ENCODE measurements around the gene CAPN5. TPM values are rescaled to one million over a fixed set of nuclear protein-coding genes. Genes with fewer than 3 reads are reported as not detected.

Gene CAPN5
- total and polyA plus RNA-seq, 10 of the 15 experiments (the other 5 are each of a cell fraction or from before 2014, with no cell fraction given), result 0.02 to 0.33 (median 0.07) TPM; not detected in 3

GRCh38 chr11:77141475-77141874, 74.7 kb downstream of the CAPN5 start:
- 48% methylated on average over 4 of the region's 4 CpGs for WGBS (ENCODE audit: insufficient coverage, insufficient replicate concordance, low lambda C conversion rate, missing lambda C conversion rate)
- FAIRE-seq (no peak), DNase-seq (ENCODE audit: low read depth, low spot score) (no peak), ATAC-seq (no peak)
- H3K4me1 ChIP-seq (ENCODE audit: control insufficient read depth, insufficient read depth, low read length), result no peaks in the 10 kb centered on the region
- no peak overlapping the region for H3K4me3 ChIP-seq
- H3K79me2 ChIP-seq (ENCODE audit: control insufficient read depth, insufficient read depth, low read length), result no peaks in the 10 kb centered on the region
- no peaks in the 10 kb centered on the region for H4K20me1 ChIP-seq (ENCODE audit: control insufficient read depth, insufficient read depth)
- H2AFZ ChIP-seq (ENCODE audit: control insufficient read depth, low read depth, low read length), result no peak overlapping the region
- RAD21 ChIA-PET (ENCODE audit: unreplicated experiment), result no interaction called here
- H3K4me2 ChIP-seq (ENCODE audit: control insufficient read depth, insufficient read depth), result no peak overlapping the region
- no peaks in the 10 kb centered on the region for H3K36me3 ChIP-seq (ENCODE audit: control insufficient read depth in 2 of 2, insufficient read depth in 2 of 2, low read length in 1 of 2)
- H3K9me3 ChIP-seq (replicated peaks; ENCODE audit: control insufficient read depth, insufficient read depth, low read length), result no peaks in the 10 kb centered on the region
- in situ Hi-C loops (cut with MboI) (no loop called here), intact Hi-C loops (cut with micrococcal nuclease; ENCODE audit: unreplicated experiment) (no loop called here)
- CTCF ChIA-PET, result interaction anchor here (0.6 to 2.0 kb wide), 2 partner anchors 14 to 134 kb away, joined by 3 to 8 read pairs; partner anchors contain the start of gene MYO7A
- SMC1A ChIA-PET (ENCODE audit: uncharacterized antibody, unreplicated experiment), result no interaction called here
- TF ChIP-seq RELA (IDR thresholded peaks at IDR 0.05; ENCODE audit: borderline replicate concordance, partially characterized antibody), result no peak
- no peak overlapping the region for H3K9ac ChIP-seq (ENCODE audit: control insufficient read depth, insufficient read depth, low read length)
- POLR2A ChIA-PET, result no interaction called here
- BruUV-seq (replicated peaks), result no TSS peak
- no peak overlapping the region for H3K27ac ChIP-seq (ENCODE audit: control insufficient read depth, insufficient read depth)
- no peaks in the 10 kb centered on the region; a peak in 2 of 4 replicates for H3K27me3 ChIP-seq (replicated peaks in 1 of 2; ENCODE audit: control insufficient read depth in 2 of 2, insufficient read depth in 2 of 2, low read length in 1 of 2)

GRCh38 chr11:77142091-77142975, 75.6 kb downstream of the CAPN5 start:
- ATAC-seq, result peak; percentile 64
- DNase-seq (ENCODE audit: low read depth, low spot score), result no peak
- H3K27me3 ChIP-seq (replicated peaks in 1 of 2; ENCODE audit: control insufficient read depth in 2 of 2, insufficient read depth in 2 of 2, low read length in 1 of 2), result no peaks in the 10 kb centered on the region; a peak in 2 of 4 replicates
- in situ Hi-C loops (cut with MboI), result no loop called here
- POLR2A ChIA-PET, result no interaction called here
- H2AFZ ChIP-seq (ENCODE audit: control insufficient read depth, low read depth, low read length), result no peak overlapping the region
- FAIRE-seq, result no peak
- no peaks in the 10 kb centered on the region for H3K9me3 ChIP-seq (replicated peaks; ENCODE audit: control insufficient read depth, insufficient read depth, low read length)
- no peak overlapping the region for H3K27ac ChIP-seq (ENCODE audit: control insufficient read depth, insufficient read depth)
- TF ChIP-seq RUNX3 (IDR thresholded peaks at IDR 0.05; ENCODE audit: low read length) (peak; percentile 51; the same call in 1 of the 2 replicates), PBX3 (IDR thresholded peaks at IDR 0.05; ENCODE audit: insufficient replicate concordance, low read depth, low read length) (no peak), SPI1 (IDR thresholded peaks at IDR 0.05; ENCODE audit: borderline replicate concordance, insufficient read depth, low read depth, low read length) (peak; percentile 77; the same call in 1 of the 2 replicates)
- no peaks in the 10 kb centered on the region for H4K20me1 ChIP-seq (ENCODE audit: control insufficient read depth, insufficient read depth)
- BruUV-seq (replicated peaks), result no TSS peak
- CTCF ChIA-PET, result no interaction called here
- SMC1A ChIA-PET (ENCODE audit: uncharacterized antibody, unreplicated experiment), result no interaction called here
- no peaks in the 10 kb centered on the region for H3K36me3 ChIP-seq (ENCODE audit: control insufficient read depth in 2 of 2, insufficient read depth in 2 of 2, low read length in 1 of 2)
- no peak overlapping the region for H3K4me3 ChIP-seq
- H3K4me1 ChIP-seq (ENCODE audit: control insufficient read depth, insufficient read depth, low read length), result no peaks in the 10 kb centered on the region
- no peaks in the 10 kb centered on the region for H3K79me2 ChIP-seq (ENCODE audit: control insufficient read depth, insufficient read depth, low read length)
- RAD21 ChIA-PET (ENCODE audit: unreplicated experiment), result no interaction called here
- 0 out of 2 replicates have a peak overlapping the region, but pooled peaks have one; percentile 3 for H3K4me2 ChIP-seq (ENCODE audit: control insufficient read depth, insufficient read depth)
- no peak overlapping the region for H3K9ac ChIP-seq (ENCODE audit: control insufficient read depth, insufficient read depth, low read length)
- WGBS (ENCODE audit: insufficient coverage, insufficient replicate concordance, low lambda C conversion rate, missing lambda C conversion rate), result 66% methylated on average over 11 of the region's 11 CpGs
- intact Hi-C loops (cut with micrococcal nuclease; ENCODE audit: unreplicated experiment), result no loop called here
